Measurements from ENCODE around the gene CABLES2. TPM values are rescaled to one million over a fixed set of nuclear protein-coding genes. Genes with fewer than 3 reads are reported as not detected.

Gene CABLES2
- total RNA-seq, 2 experiments from 2014 or later = 14.8 to 22.5 TPM

GRCh38 chr20:62365814-62366369 is 41.2 kb downstream of the CABLES2 start:
- intact Hi-C loops (cut with micrococcal nuclease; ENCODE audit: unreplicated experiment) = loop anchor here (5.0 kb wide), 1 partner anchor 44 kb away; no protein-coding TSS in a partner anchor
- H3K27ac ChIP-seq (ENCODE audit: low read depth, low read length, poor library complexity, severe bottlenecking) = peak overlapping the region; percentile 56
- TF ChIP-seq CTCF (conservative IDR thresholded peaks at IDR 0.05; ENCODE audit: low read length) (no peak), EZH2phosphoT487 (IDR thresholded peaks at IDR 0.05; ENCODE audit: borderline replicate concordance, low read depth, low read length) (no peak)
- H4K20me1 ChIP-seq (ENCODE audit: insufficient read depth, low read length) = no peaks in the 10 kb centered on the region
- H3K4me3 ChIP-seq (ENCODE audit: low read depth, low read length, poor library complexity, severe bottlenecking) = peak overlapping the region; percentile 92
- H3K79me2 ChIP-seq (ENCODE audit: insufficient read depth, low read depth, low read length) = no peaks in the 10 kb centered on the region
- no peaks in the 10 kb centered on the region for H3K36me3 ChIP-seq (ENCODE audit: insufficient read depth, low read length)
- H3K4me1 ChIP-seq (ENCODE audit: insufficient read depth, low read length, poor library complexity, severe bottlenecking) = peaks cover 54% of the 10 kb centered on the region
- H3K9me2 ChIP-seq (ENCODE audit: insufficient read depth, low read length) = no peaks in the 10 kb centered on the region
- ChIA-PET POLR2A (interaction anchor here (0.6 to 0.9 kb wide), 3 partner anchors 9 to 65 kb away, joined by 3 read pairs; no protein-coding TSS in a partner anchor), CTCF (ENCODE audit: unreplicated experiment) (no interaction called here)
- no peak overlapping the region for H2AFZ ChIP-seq (ENCODE audit: low read length)
- BruUV-seq (replicated peaks) = no TSS peak
- H3K9me3 ChIP-seq (ENCODE audit: low read length) = no peaks in the 10 kb centered on the region
- peak overlapping the region; percentile 86 for H3K4me2 ChIP-seq (ENCODE audit: low read length)
- peak; percentile 53 for DNase-seq (ENCODE audit: low spot score)

GRCh38 chr20:62364911-62365736 is 42.0 kb downstream of the CABLES2 start:
- peaks cover 56% of the 10 kb centered on the region for H3K4me1 ChIP-seq (ENCODE audit: insufficient read depth, low read length, poor library complexity, severe bottlenecking)
- H3K36me3 ChIP-seq (ENCODE audit: insufficient read depth, low read length) = no peaks in the 10 kb centered on the region
- no peaks in the 10 kb centered on the region for H4K20me1 ChIP-seq (ENCODE audit: insufficient read depth, low read length)
- peak overlapping the region; percentile 56 for H3K27ac ChIP-seq (ENCODE audit: low read depth, low read length, poor library complexity, severe bottlenecking)
- no peaks in the 10 kb centered on the region for H3K9me2 ChIP-seq (ENCODE audit: insufficient read depth, low read length)
- H3K79me2 ChIP-seq (ENCODE audit: insufficient read depth, low read depth, low read length) = no peaks in the 10 kb centered on the region
- intact Hi-C loops (cut with micrococcal nuclease; ENCODE audit: unreplicated experiment) = loop anchor here (5.0 kb wide), 1 partner anchor 43 kb away; no protein-coding TSS in a partner anchor
- ChIA-PET CTCF (ENCODE audit: unreplicated experiment) (no interaction called here), POLR2A (interaction anchor here (0.6 to 0.9 kb wide), 3 partner anchors 9 to 64 kb away, joined by 3 read pairs; no protein-coding TSS in a partner anchor)
- no peak for TF ChIP-seq CTCF (conservative IDR thresholded peaks at IDR 0.05; ENCODE audit: low read length)
- no peak for TF ChIP-seq EZH2phosphoT487 (IDR thresholded peaks at IDR 0.05; ENCODE audit: borderline replicate concordance, low read depth, low read length)
- no peak for DNase-seq (ENCODE audit: low spot score)
- H3K9me3 ChIP-seq (ENCODE audit: low read length) = no peaks in the 10 kb centered on the region
- H2AFZ ChIP-seq (ENCODE audit: low read length) = no peak overlapping the region
- peak overlapping the region; percentile 86 for H3K4me2 ChIP-seq (ENCODE audit: low read length)
- BruUV-seq (replicated peaks) = no TSS peak
- H3K4me3 ChIP-seq (ENCODE audit: low read depth, low read length, poor library complexity, severe bottlenecking) = peak overlapping the region; percentile 92

Data from OCI-LY7 (cell line).